Measurements from ENCODE around the gene IL19. TPM values are rescaled to one million over a fixed set of nuclear protein-coding genes. Genes with fewer than 3 reads are reported as not detected.

Gene IL19
- total RNA-seq, 1 experiment from 2014 or later = not detected

GRCh38 chr1:206847946-206848345, 77.4 kb downstream of the IL19 start:
- CTCF ChIA-PET = no interaction called here
- ATAC-seq = no peak
- Mint-ChIP-seq H3K4me1 (no peaks in the 10 kb centered on the region), H3K36me3 (no peaks in the 10 kb centered on the region), H3K27me3 (ENCODE audit: low read depth) (peaks cover 14% of the 10 kb centered on the region), H3K9me3 (peaks cover 25% of the 10 kb centered on the region), H3K4me3 (no peak overlapping the region), H3K27ac (no peak overlapping the region)
- no peak for DNase-seq (ENCODE audit: low spot score)
- POLR2A ChIA-PET = interaction anchor here (0.7 kb wide), 1 partner anchor 79 kb away, joined by 3 read pairs; no protein-coding TSS in a partner anchor
- TF ChIP-seq, protein P1, sequence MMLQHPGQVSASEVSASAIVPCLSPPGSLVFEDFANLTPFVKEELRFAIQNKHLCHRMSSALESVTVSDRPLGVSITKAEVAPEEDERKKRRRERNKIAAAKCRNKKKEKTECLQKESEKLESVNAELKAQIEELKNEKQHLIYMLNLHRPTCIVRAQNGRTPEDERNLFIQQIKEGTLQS (CRISPR knock-in tag; conservative IDR thresholded peaks at IDR 0.05) = no peak
- TF ChIP-seq ETV6 (CRISPR knock-in tag; IDR thresholded peaks at IDR 0.05) (no peak), NFYB (CRISPR knock-in tag; conservative IDR thresholded peaks at IDR 0.05; ENCODE audit: low read depth) (no peak), NR3C1 (CRISPR knock-in tag; conservative IDR thresholded peaks at IDR 0.05; ENCODE audit: low read depth) (no peak), SOX15 (CRISPR knock-in tag; IDR thresholded peaks at IDR 0.05) (no peak), JUN (CRISPR knock-in tag; IDR thresholded peaks at IDR 0.05) (no peak), ESRRA (CRISPR knock-in tag; IDR thresholded peaks at IDR 0.05; ENCODE audit: borderline replicate concordance) (no peak)

- Mint-ChIP-seq H3K4me1 (peaks cover 2% of the 10 kb centered on the region; the same call in 1 of the 2 replicates), H3K27ac (no peak overlapping the region), H3K36me3 (no peaks in the 10 kb centered on the region), H3K27me3 (ENCODE audit: low read depth) (peaks cover 15% of the 10 kb centered on the region), H3K4me3 (no peak overlapping the region), H3K9me3 (peaks cover 40% of the 10 kb centered on the region)
- no peak for DNase-seq (ENCODE audit: low spot score)
- ATAC-seq = no peak
- CTCF ChIA-PET = no interaction called here
- POLR2A ChIA-PET = no interaction called here
- TF ChIP-seq, protein P2, sequence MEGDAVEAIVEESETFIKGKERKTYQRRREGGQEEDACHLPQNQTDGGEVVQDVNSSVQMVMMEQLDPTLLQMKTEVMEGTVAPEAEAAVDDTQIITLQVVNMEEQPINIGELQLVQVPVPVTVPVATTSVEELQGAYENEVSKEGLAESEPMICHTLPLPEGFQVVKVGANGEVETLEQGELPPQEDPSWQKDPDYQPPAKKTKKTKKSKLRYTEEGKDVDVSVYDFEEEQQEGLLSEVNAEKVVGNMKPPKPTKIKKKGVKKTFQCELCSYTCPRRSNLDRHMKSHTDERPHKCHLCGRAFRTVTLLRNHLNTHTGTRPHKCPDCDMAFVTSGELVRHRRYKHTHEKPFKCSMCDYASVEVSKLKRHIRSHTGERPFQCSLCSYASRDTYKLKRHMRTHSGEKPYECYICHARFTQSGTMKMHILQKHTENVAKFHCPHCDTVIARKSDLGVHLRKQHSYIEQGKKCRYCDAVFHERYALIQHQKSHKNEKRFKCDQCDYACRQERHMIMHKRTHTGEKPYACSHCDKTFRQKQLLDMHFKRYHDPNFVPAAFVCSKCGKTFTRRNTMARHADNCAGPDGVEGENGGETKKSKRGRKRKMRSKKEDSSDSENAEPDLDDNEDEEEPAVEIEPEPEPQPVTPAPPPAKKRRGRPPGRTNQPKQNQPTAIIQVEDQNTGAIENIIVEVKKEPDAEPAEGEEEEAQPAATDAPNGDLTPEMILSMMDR (IDR thresholded peaks at IDR 0.05) = no peak
- TF ChIP-seq ZNF671 (CRISPR knock-in tag; IDR thresholded peaks at IDR 0.05) (no peak), CREB1 (CRISPR knock-in tag; IDR thresholded peaks at IDR 0.05) (no peak), ELF4 (CRISPR knock-in tag; IDR thresholded peaks at IDR 0.05; ENCODE audit: low read depth) (no peak), ZNF263 (CRISPR knock-in tag; IDR thresholded peaks at IDR 0.05; ENCODE audit: low read depth) (no peak), E2F4 (CRISPR knock-in tag; IDR thresholded peaks at IDR 0.05; ENCODE audit: borderline replicate concordance, low read depth) (no peak), SMAD4 (CRISPR knock-in tag; IDR thresholded peaks at IDR 0.05) (no peak), TEAD4 (CRISPR knock-in tag; IDR thresholded peaks at IDR 0.05) (no peak), FOXJ3 (CRISPR knock-in tag; IDR thresholded peaks at IDR 0.05; ENCODE audit: borderline replicate concordance) (no peak), JUN (CRISPR knock-in tag; IDR thresholded peaks at IDR 0.05) (no peak), E2F5 (CRISPR knock-in tag; IDR thresholded peaks at IDR 0.05) (no peak), MXD4 (CRISPR knock-in tag; IDR thresholded peaks at IDR 0.05; ENCODE audit: borderline replicate concordance) (no peak)
- TF ChIP-seq, protein P3, sequence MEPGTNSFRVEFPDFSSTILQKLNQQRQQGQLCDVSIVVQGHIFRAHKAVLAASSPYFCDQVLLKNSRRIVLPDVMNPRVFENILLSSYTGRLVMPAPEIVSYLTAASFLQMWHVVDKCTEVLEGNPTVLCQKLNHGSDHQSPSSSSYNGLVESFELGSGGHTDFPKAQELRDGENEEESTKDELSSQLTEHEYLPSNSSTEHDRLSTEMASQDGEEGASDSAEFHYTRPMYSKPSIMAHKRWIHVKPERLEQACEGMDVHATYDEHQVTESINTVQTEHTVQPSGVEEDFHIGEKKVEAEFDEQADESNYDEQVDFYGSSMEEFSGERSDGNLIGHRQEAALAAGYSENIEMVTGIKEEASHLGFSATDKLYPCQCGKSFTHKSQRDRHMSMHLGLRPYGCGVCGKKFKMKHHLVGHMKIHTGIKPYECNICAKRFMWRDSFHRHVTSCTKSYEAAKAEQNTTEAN (CRISPR knock-in tag; IDR thresholded peaks at IDR 0.05) = no peak
- TF ChIP-seq, protein P4, sequence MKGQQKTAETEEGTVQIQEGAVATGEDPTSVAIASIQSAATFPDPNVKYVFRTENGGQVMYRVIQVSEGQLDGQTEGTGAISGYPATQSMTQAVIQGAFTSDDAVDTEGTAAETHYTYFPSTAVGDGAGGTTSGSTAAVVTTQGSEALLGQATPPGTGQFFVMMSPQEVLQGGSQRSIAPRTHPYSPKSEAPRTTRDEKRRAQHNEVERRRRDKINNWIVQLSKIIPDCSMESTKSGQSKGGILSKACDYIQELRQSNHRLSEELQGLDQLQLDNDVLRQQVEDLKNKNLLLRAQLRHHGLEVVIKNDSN (CRISPR knock-in tag; IDR thresholded peaks at IDR 0.05) = no peak
- TF ChIP-seq, protein P5, sequence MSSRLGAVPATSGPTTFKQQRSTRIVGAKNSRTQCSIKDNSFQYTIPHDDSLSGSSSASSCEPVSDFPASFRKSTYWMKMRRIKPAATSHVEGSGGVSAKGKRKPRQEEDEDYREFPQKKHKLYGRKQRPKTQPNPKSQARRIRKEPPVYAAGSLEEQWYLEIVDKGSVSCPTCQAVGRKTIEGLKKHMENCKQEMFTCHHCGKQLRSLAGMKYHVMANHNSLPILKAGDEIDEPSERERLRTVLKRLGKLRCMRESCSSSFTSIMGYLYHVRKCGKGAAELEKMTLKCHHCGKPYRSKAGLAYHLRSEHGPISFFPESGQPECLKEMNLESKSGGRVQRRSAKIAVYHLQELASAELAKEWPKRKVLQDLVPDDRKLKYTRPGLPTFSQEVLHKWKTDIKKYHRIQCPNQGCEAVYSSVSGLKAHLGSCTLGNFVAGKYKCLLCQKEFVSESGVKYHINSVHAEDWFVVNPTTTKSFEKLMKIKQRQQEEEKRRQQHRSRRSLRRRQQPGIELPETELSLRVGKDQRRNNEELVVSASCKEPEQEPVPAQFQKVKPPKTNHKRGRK (CRISPR knock-in tag; IDR thresholded peaks at IDR 0.05; ENCODE audit: borderline replicate concordance) = no peak
- TF ChIP-seq, protein P6, sequence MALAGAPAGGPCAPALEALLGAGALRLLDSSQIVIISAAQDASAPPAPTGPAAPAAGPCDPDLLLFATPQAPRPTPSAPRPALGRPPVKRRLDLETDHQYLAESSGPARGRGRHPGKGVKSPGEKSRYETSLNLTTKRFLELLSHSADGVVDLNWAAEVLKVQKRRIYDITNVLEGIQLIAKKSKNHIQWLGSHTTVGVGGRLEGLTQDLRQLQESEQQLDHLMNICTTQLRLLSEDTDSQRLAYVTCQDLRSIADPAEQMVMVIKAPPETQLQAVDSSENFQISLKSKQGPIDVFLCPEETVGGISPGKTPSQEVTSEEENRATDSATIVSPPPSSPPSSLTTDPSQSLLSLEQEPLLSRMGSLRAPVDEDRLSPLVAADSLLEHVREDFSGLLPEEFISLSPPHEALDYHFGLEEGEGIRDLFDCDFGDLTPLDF (CRISPR knock-in tag; IDR thresholded peaks at IDR 0.05) = no peak
- TF ChIP-seq, protein P7, sequence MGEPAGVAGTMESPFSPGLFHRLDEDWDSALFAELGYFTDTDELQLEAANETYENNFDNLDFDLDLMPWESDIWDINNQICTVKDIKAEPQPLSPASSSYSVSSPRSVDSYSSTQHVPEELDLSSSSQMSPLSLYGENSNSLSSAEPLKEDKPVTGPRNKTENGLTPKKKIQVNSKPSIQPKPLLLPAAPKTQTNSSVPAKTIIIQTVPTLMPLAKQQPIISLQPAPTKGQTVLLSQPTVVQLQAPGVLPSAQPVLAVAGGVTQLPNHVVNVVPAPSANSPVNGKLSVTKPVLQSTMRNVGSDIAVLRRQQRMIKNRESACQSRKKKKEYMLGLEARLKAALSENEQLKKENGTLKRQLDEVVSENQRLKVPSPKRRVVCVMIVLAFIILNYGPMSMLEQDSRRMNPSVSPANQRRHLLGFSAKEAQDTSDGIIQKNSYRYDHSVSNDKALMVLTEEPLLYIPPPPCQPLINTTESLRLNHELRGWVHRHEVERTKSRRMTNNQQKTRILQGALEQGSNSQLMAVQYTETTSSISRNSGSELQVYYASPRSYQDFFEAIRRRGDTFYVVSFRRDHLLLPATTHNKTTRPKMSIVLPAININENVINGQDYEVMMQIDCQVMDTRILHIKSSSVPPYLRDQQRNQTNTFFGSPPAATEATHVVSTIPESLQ (CRISPR knock-in tag; IDR thresholded peaks at IDR 0.05) = no peak
- TF ChIP-seq, protein P8, sequence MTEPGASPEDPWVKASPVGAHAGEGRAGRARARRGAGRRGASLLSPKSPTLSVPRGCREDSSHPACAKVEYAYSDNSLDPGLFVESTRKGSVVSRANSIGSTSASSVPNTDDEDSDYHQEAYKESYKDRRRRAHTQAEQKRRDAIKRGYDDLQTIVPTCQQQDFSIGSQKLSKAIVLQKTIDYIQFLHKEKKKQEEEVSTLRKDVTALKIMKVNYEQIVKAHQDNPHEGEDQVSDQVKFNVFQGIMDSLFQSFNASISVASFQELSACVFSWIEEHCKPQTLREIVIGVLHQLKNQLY (CRISPR knock-in tag; IDR thresholded peaks at IDR 0.05) = no peak
These were observed 79.8 kb downstream of the IL19 start for GRCh38 chr1:206850401-206850800.

Measured in WTC11 (cell line).